NCI-H2107 (cell line): ENCODE data around the gene COL4A2.

Source experiments
- DNase-seq: peaks from one replicate; lab custom pipeline; 2025; lab: John Stamatoyannopoulos, UW

COL4A2 gene

GRCh38 chr13:110290826-110291225 is 16.3 kb upstream of the COL4A2 start:
- no peak for DNase-seq

- DNase-seq, result no peak
Observed at GRCh38 chr13:110291286-110291685, 15.8 kb upstream of the COL4A2 start.

GRCh38 chr13:110293037-110293436 is 14.0 kb upstream of the COL4A2 start:
- DNase-seq, result no peak

GRCh38 chr13:110293649-110294048 is 13.4 kb upstream of the COL4A2 start:
- DNase-seq, result no peak

- DNase-seq, result no peak
Observed at GRCh38 chr13:110294146-110294545, 12.9 kb upstream of the COL4A2 start.

- DNase-seq, result no peak
Observed at GRCh38 chr13:110294622-110295021, 12.5 kb upstream of the COL4A2 start.

GRCh38 chr13:110297011-110297410 is 10.1 kb upstream of the COL4A2 start:
- no peak for DNase-seq

GRCh38 chr13:110297766-110298504 is 9.1 kb upstream of the COL4A2 start:
- no peak for DNase-seq

GRCh38 chr13:110298505-110299282 is 8.4 kb upstream of the COL4A2 start:
- no peak for DNase-seq

- no peak for DNase-seq
Observed at GRCh38 chr13:110299283-110299840, 7.7 kb upstream of the COL4A2 start.

GRCh38 chr13:110300090-110300815 is 6.8 kb upstream of the COL4A2 start:
- no peak for DNase-seq

GRCh38 chr13:110301083-110301482 is 6.0 kb upstream of the COL4A2 start:
- no peak for DNase-seq

- no peak for DNase-seq
Observed at GRCh38 chr13:110301606-110302553, 5.2 kb upstream of the COL4A2 start.

GRCh38 chr13:110302997-110303396 is 4.1 kb upstream of the COL4A2 start:
- DNase-seq, result no peak

GRCh38 chr13:110303644-110304043 is 3.4 kb upstream of the COL4A2 start:
- DNase-seq, result no peak

- no peak for DNase-seq
Observed at GRCh38 chr13:110304256-110304655, 2.8 kb upstream of the COL4A2 start.

GRCh38 chr13:110305001-110305400 is 2.1 kb upstream of the COL4A2 start:
- no peak for DNase-seq

- DNase-seq, result no peak
Observed at GRCh38 chr13:110305544-110305943, 1.5 kb upstream of the COL4A2 start.

- no peak for DNase-seq
Observed at GRCh38 chr13:110305949-110306339, 1.1 kb upstream of the COL4A2 start.

GRCh38 chr13:110306340-110306959 is 634 bp upstream of the COL4A2 start:
- DNase-seq, result no peak
